Activated CD8-positive, alpha-beta memory T cell treated with anti-CD3 and anti-CD28 coated beads, Interleukin-2, amount 50 U/mL, for 24 hours (primary cell): ENCODE results near the gene HAND1.
"Not testable (repeated sequence)": the region's sequence is repeated elsewhere in the genome, so short reads cannot be mapped to it uniquely, and the experiment has no call there.

Experiments
- DNase-seq: peaks from one replicate; pipeline ENCODE4 v3.0.0-alpha.2; 2020; ENCODE audit errors: extremely low read depth

Gene HAND1

GRCh38 chr5:154478224-154478565, at the start of gene HAND1:
Gene HAND1 (minus strand): TSS chr5:154478227. CDS start chr5:154478008, 219 bp downstream.
- DNase-seq = no peak

DNA sequence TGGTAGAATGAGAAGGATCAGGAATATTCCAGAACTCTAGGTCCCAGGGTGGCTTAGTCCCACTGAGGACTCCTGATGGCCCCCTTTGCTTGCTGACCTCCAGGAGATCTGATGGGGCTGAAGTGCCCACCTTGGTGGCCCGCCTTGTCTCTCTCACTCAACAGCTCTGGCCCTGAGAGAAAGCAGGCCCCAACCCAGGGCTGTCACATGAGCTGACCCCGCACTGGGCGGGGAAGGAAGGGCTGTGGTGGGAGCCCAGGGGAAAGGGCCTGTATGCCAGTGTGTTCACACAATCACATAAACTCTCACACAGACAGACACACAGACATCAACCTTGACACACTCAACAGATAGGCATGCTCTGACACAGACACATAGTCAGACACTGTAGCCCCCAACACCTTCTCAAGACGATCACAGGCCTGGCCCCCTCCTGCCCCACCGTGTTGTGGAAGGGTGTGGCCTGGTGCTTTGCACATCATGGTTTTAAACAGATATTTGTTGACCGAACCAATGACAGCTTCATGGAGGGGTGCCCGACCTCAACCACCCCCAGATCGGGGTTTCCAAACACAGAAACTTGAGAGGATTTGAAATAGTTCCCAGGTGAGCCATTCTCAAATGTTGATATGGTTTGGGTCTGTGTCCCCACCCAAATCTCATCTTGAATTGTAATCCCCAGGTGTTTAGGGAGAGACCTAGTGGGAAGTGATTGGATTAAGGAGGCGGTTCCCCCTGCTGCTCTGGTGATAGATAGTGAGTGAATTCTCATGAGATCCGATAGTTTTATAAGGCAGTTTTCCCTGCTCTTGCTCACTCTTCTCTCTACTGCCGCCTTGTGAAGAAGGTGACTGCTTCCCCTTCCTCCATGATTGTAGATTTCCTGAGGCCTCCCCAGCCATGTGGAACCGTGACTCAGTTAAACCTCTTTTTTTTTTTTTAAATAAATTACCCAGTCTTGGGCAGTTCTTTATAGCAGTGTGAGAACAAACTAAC, 48.5 kb upstream of the HAND1 start:
- DNase-seq = no peak

DNA sequence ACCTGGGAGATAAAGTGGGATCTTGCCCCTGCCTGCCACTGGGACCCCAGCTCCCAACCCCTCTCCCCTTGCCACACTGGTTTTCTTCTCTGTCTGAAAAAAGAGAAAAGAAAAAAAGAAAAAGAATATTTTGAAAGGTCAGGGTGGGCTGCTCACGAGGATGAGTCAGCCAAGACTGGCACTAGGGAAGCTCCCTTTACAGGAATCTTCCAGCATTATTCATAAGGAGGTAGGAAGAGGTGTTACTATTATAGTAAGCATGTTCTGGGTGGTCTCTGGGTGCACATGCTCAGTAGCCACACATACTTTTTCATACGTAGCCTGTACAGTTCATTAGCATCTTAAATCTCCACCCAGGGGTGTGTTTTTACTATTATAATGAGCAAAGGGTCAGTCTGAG, 46.8 kb upstream of the HAND1 start:
- DNase-seq = no peak

DNA sequence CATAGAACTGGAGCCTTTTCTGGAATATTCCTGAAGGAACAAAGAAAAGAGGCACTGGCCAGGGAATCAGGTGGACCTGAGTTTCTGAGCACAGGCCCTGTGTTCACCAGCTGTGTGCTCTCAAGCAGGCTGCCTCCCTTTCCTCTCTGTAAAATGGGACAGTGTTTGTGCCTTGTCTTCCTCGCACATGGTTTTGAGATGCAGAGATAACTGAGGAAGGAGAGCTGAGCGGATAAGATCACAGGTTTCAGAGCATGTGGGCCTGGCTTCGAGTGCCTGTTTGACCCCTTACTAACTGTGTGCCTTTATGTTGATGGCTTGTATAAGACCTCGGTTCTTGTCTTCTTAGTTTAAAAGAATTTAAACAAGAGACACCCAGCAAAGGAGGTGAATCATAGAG, 46.2 kb upstream of the HAND1 start:
- no peak for DNase-seq

GRCh38 chr5:154523709-154524108, 45.7 kb upstream of the HAND1 start:
- DNase-seq = no peak

- DNase-seq = no peak
Observed at GRCh38 chr5:154523104-154523503, 45.1 kb upstream of the HAND1 start.

DNA sequence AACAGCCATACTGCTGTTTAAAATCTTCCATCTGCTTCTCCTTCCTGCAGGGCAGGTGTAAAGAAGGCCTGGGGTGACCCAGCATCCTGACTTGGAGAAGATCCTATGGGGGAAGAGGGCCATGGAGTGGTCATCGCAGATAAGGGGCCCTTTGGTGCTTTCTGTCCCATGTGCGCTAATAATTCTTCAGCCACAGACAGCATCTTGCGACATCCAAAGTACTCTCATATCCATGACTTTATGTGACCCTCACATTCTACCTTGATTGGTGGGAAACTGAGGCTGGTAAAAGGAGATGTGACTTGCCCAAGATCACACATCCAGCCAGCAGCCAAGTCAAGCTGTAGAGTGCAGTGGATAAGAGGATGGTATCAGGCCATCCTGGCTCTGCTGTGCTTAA, 44.3 kb upstream of the HAND1 start:
- DNase-seq = no peak

DNA sequence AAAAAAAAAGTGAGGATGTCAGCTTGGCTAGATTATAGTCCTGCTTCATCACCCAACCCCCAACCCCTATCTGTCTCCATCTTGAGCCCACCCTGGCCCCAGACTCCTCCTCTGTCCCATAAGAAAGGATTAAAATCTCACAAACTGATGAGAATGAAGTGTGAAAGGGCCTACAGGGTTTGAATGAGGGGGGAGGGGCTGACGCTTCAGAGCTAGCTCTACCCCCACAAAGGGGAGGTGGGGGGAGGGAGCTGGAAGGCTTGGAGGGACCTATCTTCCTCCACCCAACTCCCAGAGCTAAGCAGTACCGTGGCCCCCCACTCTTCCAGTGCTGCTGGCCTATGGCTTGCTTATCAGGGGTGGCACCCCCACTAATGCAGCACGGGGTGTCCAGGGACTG, 43.7 kb upstream of the HAND1 start:
- no peak for DNase-seq

GRCh38 chr5:154520861-154521453, 42.9 kb upstream of the HAND1 start:
- no peak for DNase-seq

DNA sequence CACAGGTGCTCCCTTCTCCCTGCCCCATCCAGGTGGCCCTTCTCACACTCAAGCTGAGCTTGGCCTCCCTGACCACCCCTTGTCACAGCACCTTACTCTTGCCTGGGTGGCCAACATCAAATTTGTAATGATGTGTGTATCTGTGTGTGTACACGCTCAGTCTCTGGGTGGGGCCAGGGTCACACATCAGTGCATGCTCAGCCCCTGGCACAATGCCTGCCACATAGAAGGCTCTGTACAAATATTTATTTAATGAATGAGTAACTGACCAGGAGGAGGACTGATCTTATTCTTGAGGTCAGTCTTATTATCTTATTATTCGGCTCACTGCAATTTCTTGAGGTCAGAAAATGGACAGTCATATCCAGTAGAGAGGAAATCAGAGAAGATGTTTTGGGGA, 41.3 kb upstream of the HAND1 start:
- no peak for DNase-seq

- DNase-seq = no peak
Observed at GRCh38 chr5:154518438-154518867, 40.4 kb upstream of the HAND1 start.

GRCh38 chr5:154517810-154518437, 39.9 kb upstream of the HAND1 start:
- DNase-seq = no peak

DNA sequence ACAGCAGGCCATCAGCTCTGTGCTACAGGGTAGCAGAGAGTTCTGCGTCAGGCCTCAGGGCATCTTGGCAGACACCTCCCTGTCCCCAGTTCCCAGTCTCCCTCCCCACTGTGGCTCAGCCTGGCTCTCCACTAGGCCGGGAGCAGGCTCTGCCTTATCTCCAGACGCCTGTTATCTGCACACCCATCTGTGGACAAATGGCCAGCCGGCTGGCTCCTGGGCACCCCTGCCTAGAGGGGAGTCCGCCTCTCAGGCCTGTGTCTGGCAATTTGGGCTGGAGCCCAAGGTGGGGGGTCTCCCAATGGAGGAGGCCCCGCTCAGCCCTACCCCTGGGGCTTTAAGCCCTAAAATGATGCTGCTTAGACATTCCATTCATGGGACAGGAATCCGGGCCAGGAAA, 39.2 kb upstream of the HAND1 start:
- no peak for DNase-seq

GRCh38 chr5:154516475-154516874, 38.4 kb upstream of the HAND1 start:
- no peak for DNase-seq

DNA sequence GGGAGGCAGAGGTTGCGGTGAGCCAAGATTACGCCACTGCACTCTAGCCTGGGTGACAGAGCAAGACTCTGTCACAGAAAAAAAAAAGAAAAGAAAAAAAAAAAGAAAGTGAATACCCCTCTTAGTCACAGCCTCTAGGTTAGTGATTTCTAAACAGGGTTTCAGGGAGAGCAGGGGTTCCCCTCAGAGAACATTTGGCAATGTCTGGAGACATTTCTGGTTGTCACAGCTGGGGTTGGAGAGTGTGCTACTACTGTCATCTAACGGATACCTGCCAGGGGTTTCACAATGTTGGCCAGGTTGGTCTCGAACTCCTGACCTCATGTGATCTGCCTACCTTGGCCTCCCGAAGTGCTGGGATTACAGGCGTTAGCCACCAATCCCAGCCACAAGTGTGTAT, 37.5 kb upstream of the HAND1 start:
- not testable (repeated sequence) for DNase-seq

DNA sequence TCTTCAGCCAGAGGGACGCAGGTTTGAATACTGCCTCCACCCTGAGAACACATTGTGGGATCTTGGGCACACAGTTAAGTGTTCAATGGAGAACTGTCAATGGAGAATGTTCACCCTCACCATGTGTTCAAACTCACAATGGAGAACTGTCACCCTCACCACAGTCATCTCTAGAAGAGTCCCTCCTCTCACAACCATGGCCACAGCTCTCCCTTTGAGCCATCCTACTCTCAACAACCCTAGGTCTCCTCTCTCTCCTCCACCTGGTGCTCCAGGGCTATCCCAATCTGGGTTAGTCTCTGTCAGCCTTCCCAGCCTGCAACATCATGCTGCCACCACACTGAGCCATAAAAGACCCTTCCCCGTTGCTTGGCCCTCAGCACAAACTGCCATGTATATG, 36.3 kb upstream of the HAND1 start:
- no peak for DNase-seq

GRCh38 chr5:154513669-154514084, 35.6 kb upstream of the HAND1 start:
- no peak for DNase-seq

GRCh38 chr5:154511984-154512383, 34.0 kb upstream of the HAND1 start:
- DNase-seq = no peak

GRCh38 chr5:154509784-154510555, 31.9 kb upstream of the HAND1 start:
- DNase-seq = no peak

DNA sequence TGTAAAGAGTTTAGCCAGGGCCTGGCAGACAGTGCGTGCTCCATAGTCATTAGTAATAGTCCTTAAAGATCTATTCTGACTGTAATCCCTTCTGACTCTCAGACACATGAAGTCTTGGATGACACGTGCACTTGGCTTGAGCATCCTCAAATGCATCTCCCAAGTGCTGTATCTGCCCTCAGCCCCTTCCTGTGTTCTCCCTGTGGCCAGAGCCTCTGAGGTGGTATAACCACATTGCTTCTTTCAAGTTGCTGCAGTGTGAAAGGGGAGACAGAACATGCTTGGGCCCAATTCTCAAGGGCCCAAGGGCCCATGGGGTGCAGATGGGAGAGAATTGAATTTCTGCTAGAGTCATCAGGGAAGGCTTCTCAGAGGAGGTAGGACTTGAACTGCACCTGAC, 30.1 kb upstream of the HAND1 start:
- DNase-seq = no peak

DNA sequence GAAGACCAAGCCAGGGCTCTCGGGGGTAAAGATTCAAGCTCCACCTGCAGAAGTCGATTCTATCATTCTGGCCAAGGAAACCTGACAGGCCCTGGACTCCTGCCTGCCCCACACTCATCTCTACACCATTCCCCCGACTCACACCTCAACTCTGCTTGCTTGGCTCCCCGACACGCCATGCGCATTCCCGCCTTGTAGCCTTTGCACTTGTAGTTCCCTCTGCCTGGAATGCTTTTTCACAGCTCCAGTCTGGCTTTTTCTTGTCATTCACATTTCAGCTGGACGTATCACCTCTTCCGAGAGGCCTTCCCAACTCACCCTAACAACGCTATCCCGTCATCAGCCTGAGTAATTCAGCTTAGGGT, 28.7 kb upstream of the HAND1 start:
- no peak for DNase-seq

- no peak for DNase-seq
Observed at GRCh38 chr5:154506049-154506715, 28.2 kb upstream of the HAND1 start.
